Hepatocyte (in vitro differentiated cells): ENCODE results near the gene ZBED1.

ENCODE experiments used
- EZH2phosphoT487 ChIP-seq: fragments of 200-600 bp; sonication (generic); IDR thresholded peaks from one replicate; pipeline ENCODE4 v1.6.1; 2018; ENCODE audit warnings: antibody characterized with exemption, mild to moderate bottlenecking, low read depth, moderate library complexity; ENCODE audit not compliant: unreplicated experiment, severe bottlenecking
- TF ChIP-seq, protein P1 (sequence below): fragments of 200-600 bp; sonication (generic); IDR thresholded peaks from 2 replicates; pipeline ENCODE4 v1.5.1; 2016; ENCODE audit warnings: antibody characterized with exemption, mild to moderate bottlenecking; ENCODE audit not compliant: poor library complexity

DNA sequence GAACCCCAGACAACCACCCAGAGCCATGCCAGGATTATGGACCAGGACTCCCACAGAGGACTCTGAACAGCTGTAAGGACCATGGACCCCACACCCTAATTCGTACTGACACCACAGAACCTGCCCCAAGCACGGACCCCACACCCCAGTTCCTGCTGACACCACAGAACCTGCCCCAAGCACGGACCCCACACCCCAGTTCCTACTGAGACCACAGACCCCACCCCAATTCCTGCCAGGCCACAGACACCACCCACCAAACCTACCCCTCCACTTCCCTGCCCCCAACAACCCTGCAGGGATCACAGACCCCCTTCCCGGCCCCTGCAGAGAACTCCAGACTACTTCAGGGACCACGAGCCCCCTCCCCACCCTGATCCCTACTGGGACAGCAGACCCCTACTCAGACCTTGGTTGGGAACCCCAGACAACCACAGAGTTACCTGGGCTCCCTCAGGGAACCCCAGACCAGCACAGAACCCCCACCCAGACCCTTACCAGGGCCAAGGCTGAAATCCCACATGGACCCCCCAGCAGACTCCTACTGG lies 1.4 kb upstream of the ZBED1 start:
- TF ChIP-seq, protein P1, sequence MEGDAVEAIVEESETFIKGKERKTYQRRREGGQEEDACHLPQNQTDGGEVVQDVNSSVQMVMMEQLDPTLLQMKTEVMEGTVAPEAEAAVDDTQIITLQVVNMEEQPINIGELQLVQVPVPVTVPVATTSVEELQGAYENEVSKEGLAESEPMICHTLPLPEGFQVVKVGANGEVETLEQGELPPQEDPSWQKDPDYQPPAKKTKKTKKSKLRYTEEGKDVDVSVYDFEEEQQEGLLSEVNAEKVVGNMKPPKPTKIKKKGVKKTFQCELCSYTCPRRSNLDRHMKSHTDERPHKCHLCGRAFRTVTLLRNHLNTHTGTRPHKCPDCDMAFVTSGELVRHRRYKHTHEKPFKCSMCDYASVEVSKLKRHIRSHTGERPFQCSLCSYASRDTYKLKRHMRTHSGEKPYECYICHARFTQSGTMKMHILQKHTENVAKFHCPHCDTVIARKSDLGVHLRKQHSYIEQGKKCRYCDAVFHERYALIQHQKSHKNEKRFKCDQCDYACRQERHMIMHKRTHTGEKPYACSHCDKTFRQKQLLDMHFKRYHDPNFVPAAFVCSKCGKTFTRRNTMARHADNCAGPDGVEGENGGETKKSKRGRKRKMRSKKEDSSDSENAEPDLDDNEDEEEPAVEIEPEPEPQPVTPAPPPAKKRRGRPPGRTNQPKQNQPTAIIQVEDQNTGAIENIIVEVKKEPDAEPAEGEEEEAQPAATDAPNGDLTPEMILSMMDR = no peak
- TF ChIP-seq EZH2phosphoT487 = no peak
